HG03175 (cell line): ENCODE data around the gene PRAMEF14.
"Not testable (repeated sequence)": the region's sequence is repeated elsewhere in the genome, so short reads cannot be mapped to it uniquely, and the experiment has no call there.

Experiments used
- ATAC-seq: cut with Tn5 transposase; IDR thresholded peaks from one replicate; pipeline ENCODE4 v1.9.1; 2021; ENCODE audit warnings: mild to moderate bottlenecking, moderate library complexity; ENCODE audit not compliant: unreplicated experiment

The PRAMEF14 gene

DNA sequence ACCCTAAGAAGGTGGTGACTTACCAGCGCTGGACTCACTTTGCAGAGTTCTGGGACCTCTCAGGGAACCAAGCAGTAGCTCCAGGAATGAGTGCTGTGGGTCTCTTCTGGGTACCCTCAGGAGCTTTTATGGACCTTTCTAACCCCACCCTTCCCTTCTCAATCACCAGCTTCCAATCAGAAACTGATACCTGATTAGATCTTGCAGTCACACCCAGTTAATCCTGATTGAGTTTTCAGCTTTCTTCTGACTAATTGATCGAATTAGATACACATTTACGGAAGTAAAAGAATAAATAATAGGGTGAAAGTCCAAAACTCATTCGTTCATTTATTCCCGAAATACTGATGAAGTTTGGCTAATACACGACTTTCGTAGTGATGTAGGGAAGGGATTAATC is at the start of gene PRAMEF14:
PRAMEF14 (minus strand) TSS at position 101 of the 400 bp plus-strand sequence. CDS start 1,820 bp downstream, outside the sequence.
- not testable (repeated sequence) for ATAC-seq

DNA sequence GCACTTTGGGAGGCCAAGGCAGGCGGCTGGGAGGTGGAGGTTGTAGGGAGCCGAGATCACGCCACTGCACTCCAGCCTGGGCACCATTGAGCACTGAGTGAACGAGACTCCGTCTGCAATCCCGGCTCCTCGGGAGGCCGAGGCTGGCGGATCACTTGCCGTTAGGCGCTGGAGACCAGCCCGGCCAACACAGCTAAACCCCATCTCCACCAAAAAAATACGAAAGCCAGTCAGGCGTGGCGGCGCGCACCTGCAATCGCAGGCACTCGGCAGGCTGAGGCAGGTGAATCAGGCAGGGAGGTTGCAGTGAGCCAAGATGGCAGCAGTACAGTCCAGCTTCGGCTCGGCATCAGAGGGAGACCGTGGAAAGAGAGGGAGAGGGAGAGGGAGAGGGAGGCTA is 48.4 kb upstream of the PRAMEF14 start:
- ATAC-seq, result not testable (repeated sequence)

DNA sequence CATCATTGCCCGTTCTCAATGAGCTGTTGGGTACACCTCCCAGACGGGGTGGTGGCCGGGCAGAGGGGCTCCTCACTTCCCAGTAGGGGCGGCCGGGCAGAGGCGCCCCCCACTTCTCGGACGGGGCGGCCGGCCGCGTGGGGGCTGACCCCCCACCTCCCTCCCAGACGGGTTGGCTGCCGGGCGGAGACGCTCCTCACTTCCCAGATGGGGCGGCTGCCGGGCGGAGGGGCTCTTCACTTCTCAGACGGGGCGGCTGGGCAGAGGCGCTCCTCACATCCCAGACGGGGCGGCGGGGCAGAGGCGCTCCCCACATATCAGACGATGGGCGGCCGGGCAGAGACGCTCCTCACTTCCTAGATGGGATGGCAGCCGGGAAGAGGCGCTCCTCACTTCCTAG is 47.8 kb upstream of the PRAMEF14 start:
- ATAC-seq, result not testable (repeated sequence)

DNA sequence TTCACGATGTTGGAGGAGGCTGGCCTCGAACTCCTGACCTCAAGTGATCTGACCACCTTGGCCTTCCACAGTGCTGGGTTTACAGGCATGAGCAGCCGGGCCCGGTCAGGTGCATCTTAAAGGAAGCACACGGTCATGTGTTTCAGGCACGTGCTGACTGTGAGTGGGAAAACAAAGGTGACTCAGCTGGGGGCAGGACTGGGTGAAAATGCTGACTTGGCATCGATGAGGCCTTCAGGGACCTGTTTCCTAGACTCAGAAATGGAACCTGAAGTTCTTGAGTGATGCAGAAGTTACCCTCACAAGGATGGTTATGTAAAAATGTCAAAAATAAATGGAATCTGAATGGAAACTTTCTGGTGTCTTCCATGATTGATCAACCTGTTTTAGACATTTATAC is 46.1 kb upstream of the PRAMEF14 start:
- ATAC-seq, result not testable (repeated sequence)

DNA sequence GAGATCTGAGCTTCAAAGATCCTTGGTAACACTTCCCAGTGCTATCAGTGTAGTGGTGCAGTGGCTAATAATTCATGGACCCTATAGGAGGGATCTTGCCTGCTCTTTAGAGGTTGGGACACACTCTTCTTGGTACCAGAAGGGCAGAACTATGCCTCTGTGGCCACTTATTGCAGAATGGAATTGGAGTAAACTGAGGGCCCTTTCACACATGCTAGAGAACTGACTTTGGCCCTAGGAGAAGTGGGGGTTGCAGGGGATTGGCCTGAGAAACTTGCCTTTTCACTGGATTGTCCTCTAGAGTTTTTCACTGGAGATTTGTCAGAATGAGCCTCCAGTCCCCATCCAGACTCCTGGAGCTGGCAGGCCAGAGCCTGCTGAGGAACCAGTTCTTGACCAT is 42.4 kb upstream of the PRAMEF14 start, which contains the start of gene PRAMEF17:
PRAMEF17 (plus strand) TSS at position 301 of the 400 bp plus-strand sequence; CDS start at position 327, 26 bp downstream.
- not testable (repeated sequence) for ATAC-seq

DNA sequence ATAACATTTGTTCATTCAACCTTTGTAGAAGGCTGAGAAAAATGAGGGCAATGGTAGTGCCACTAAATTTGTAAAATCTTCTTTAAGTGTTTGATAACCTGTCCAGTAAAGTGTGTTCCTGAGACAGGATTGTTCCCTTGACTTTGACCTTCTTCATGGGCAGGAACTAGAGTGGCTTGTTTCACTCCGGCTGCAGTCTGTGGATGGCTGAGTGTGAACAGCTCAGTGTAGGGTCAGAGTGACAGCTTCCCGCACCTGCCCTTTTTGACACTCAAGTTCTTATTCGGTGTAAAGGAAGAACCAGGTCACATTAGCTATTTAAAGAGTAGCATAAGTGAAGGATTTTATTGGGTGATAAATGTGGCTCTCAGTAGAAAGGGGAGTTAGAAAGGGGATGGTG is 33.4 kb upstream of the PRAMEF14 start:
- ATAC-seq, result not testable (repeated sequence)

- not testable (repeated sequence) for ATAC-seq
Measured at GRCh38 chr1:13378983-13379382, 32.0 kb upstream of the PRAMEF14 start.

DNA sequence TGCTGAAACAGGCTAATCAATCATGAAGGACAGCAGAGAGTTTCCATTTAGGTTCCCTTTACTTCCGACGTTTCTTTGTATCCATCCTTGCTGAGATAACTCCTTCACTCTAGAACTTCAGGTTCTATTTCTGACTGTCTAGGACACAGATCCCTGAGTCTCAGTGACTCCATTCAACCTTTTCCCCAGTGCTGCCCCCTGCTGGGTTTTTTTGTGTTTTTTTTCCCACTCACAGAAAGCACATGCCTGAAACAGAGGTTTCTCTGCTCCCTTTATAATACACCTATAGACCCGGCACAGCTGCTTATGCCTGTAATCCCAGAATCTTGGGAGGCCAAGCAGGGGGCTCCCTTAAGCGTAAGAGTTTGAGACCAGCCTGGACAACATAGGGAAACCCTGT is 21.6 kb upstream of the PRAMEF14 start:
- ATAC-seq, result not testable (repeated sequence)

DNA sequence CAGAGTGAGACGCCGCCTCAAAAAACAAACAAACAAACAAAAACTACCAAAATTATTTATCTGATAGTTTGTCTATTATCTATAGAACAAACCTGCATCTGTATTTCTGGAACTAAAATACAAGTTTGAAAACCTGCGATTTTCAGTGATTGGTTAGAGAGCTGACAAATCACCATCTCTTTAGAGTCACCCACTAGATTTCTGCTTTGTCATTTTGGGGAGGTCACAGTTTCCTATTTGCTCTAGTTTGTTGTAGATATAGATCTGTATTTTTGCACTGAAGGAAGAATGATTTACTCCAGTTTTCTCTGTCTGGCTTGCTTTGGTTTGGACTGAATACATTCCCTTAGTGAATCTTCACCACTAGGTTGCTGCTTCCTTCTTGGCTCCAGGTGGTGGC is 19.6 kb upstream of the PRAMEF14 start:
- ATAC-seq, result not testable (repeated sequence)

GRCh38 chr1:13364928-13365327 is 18.0 kb upstream of the PRAMEF14 start:
- ATAC-seq, result not testable (repeated sequence)

DNA sequence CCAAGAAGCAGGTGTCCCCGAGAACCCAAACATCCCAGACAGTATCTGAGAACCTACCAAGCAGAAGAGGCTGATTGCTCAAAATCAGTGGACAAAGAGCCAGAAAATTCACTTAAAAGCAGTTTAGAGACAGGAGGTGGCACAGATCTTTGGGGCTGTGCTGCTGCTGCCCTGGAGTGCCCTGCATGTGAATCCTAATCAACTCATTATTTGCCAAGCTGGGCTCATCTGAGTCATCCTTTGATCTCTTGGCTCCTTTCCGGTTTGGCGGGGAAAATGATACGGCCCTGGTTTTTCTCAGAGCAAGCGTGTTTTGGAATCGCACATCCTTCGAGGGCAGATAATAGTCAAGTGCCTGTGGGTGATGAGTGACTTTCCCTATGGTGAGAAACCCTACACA is 15.4 kb upstream of the PRAMEF14 start:
- ATAC-seq, result not testable (repeated sequence)

GRCh38 chr1:13356774-13357173 is 9.8 kb upstream of the PRAMEF14 start:
- not testable (repeated sequence) for ATAC-seq

DNA sequence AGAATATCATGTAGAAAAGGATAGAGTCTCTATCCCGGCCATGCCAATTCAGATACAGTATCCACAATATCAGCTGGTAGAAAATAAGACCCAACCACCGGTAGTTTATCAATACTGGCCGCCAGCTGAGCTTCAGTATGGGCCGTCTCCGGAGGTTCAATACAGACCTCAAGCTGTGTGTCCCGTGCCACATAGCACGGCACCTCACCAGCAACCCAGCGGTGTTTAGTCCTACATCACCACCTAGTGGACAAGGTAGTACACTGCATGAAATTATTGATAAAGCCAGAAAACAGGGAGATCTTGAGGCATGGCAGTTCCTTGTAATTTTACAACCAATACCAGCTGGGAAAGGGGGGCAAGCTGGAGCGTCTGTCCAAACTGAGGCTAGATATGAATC is 7.5 kb upstream of the PRAMEF14 start:
- ATAC-seq, result not testable (repeated sequence)

GRCh38 chr1:13353476-13353875 is 6.5 kb upstream of the PRAMEF14 start:
- not testable (repeated sequence) for ATAC-seq

- ATAC-seq, result not testable (repeated sequence)
Measured at GRCh38 chr1:13342496-13342895, 4.4 kb downstream of the PRAMEF14 start.

DNA sequence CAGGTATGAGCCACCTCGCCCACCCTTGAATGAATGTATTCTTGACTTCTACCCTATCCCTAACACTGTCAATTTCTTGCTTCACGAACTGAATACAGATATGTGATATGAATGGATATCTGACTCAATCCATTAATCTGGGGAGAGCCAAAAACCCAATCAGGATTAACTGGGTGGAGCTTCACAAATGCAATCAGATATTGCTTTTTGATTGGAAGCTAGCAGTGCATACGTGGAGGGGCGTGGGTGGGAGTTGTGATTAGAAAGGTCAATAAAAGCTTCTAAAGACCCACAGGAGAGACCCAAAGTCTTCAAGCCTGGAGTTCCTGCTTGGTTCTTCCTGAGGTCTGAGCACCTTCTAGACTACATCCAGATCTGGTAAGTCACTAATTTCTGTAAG is 31.7 kb downstream of the PRAMEF14 start, which contains the start of gene PRAMEF15:
PRAMEF15 (plus strand) TSS at position 301 of the 400 bp plus-strand sequence. CDS start 2,827 bp downstream, outside the sequence.
- not testable (repeated sequence) for ATAC-seq

DNA sequence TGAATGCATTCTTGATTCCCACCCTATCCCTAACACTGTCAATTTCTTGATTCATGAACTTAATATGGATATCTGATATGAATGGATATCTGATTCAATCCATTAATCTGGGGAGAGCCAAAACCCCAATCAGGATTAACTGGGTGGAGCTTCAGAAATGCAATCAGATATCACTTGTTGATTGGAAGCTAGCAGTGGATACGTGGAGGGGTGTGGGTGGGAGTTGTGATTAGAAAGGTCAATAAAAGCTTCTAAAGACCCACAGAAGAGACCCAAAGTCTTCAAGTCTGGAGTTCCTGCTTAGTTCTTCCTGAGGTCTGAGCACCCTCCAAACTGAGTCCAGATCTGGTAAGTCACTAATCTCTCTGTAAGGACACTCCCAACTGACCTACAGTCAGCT is 43.7 kb downstream of the PRAMEF14 start, which contains the start of gene PRAMEF33:
PRAMEF33 (plus strand) TSS at position 301 of the 400 bp plus-strand sequence. CDS start 2,416 bp downstream, outside the sequence.
- not testable (repeated sequence) for ATAC-seq

GRCh38 chr1:13302197-13302596 is 44.7 kb downstream of the PRAMEF14 start:
- not testable (repeated sequence) for ATAC-seq

DNA sequence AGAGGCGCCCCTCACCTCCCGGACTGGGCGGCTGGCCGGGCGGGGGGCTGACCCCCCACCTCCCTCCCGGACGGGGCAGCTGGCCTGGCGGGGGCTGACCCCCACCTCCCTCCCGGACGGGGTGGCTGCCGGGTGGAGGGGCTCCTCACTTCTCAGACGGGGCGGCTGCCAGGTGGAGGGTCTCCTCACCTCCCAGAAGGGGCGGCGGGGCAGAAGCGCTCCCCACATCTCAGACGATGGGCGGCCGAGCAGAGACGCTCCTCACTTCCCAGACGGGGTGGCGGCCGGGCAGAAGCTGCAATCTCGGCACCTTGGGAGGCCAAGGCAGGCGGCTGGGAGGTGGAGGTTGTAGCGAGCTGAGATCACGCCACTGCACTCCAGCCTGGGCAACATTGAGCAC is 48.2 kb downstream of the PRAMEF14 start:
- ATAC-seq, result not testable (repeated sequence)

DNA sequence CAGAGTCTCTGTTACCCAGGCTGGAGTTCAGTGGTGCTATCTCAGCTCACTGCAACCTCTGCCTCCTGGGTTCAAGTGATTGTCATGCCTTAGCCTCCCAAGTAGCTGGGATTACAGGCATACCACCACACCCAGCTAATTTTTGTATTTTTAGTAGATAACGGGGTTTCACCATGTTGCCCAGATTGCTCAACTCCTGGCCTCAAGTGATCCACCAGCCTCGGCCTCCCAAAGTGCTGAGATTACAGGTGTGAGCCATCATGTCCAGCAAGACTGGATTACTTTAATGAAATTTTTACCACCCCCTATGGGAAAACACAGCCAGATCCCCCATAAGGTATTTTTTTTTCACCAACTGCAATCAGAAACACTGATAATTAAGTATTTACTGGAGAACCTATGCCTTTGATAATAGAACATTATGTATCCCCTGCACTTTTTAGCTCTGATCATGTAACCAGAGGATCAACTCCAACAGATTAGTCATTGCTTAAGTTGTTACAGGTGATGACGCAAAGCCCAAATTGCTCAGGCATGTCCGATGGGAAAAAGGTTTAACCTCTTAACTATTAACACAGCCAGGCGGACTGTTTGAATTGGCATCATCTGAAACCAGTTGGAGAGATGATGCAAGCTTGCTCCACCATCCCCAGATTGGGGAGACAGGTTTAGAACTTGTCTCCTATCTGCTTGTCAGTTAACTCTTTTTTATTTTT is 49.6 kb downstream of the PRAMEF14 start:
- ATAC-seq, result not testable (repeated sequence)
